ENCODE data around the gene PRPF18.
"Not testable (repeated sequence)": the region's sequence is repeated elsewhere in the genome, so short reads cannot be mapped to it uniquely, and the experiment has no call there.

The PRPF18 gene, protein sequence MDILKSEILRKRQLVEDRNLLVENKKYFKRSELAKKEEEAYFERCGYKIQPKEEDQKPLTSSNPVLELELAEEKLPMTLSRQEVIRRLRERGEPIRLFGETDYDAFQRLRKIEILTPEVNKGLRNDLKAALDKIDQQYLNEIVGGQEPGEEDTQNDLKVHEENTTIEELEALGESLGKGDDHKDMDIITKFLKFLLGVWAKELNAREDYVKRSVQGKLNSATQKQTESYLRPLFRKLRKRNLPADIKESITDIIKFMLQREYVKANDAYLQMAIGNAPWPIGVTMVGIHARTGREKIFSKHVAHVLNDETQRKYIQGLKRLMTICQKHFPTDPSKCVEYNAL

DNA sequence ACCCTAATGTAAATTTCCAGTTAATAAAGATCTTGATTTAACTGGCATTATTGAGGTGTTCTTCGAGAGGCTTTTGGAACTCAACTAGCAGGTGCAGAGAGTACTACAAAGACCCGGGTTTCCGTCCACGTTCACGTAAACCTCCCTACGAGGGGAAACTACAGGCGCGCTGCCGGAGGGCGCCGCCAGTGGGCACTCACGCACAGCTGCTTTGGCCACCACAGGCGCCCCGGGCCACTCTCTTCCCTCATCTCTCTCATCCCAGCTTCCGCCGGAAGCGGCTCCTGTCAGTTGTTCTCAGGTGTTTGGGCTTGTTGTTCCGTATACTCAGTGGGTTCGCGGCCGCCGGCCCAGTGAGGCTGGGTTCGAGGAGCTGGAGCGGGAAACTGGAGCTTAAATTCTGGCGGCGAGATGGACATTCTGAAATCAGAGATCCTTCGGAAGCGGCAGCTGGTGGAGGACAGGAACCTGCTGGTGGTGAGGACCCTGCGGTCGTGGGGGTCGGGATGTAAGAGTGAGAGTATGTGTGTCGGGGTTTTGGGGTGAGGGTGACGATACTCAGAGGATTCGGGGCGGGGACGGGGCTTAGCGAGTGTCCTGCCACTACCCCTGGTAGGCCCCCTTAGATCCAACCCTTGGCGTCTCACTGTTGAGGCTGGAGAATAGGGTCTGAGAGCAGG is at the start of gene PRPF18:
Gene PRPF18 (plus strand): TSS at position 290 of the 680 bp plus-strand sequence. CDS start 122 bp downstream, at position 412.
- DNase-seq: peak; percentile 76 to 81

DNA sequence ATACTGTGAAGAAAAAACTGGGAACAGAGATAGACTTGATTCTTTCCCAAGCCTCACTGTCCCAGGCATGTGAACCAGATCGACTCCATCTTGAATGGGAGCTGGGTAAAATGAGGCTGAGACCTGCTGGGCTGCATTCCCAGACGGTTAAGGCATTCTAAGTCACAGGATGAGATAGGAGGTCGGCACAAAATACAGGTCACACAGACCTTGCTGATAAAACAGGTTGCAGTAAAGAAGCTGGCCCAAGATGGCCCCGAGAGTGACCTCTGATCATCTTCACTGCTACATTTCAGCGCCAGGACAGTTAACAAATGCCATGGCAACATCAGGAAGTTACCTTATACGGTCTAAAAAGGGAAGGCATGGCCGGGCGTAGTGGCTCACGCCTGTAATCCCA is 48.8 kb upstream of the PRPF18 start:
- not testable (repeated sequence) for DNase-seq

DNA sequence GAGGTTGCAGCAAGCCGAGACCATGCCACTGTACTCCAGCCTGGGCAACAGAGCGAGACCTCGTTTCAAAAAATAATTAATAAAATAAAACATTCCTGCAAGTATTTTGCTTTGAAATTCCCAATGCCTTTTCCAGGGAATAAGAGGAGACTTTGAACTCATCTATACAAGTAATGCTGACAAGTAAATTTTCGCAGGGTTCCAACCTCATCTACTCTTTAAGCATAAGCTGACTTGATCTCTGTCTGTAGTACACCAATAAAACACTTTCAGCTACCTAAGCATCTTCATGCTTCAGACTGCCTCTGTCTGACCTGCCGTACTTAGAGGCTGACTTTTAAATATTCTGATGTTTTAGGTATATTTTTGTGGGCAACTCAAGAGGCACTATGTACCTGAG is 44.2 kb upstream of the PRPF18 start:
- DNase-seq: no peak

DNA sequence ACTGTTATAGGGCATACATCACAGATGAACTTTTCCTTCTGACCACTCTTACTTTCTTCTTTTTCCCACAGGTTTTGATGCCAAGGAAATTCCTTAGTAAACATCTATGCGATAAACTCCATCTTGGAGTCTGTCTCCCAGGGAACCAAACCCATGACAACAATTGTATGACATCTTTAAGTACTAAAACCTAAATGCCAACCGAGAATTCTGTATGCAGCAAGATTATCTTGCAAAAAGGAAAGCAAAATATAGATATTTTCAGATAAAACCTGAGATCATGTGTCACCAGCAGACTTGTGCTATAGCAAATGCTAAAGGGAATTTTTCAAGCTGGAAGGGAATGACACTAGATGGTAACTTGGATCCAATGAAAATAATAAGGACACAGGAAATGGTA is 36.0 kb upstream of the PRPF18 start:
- no peak for DNase-seq

DNA sequence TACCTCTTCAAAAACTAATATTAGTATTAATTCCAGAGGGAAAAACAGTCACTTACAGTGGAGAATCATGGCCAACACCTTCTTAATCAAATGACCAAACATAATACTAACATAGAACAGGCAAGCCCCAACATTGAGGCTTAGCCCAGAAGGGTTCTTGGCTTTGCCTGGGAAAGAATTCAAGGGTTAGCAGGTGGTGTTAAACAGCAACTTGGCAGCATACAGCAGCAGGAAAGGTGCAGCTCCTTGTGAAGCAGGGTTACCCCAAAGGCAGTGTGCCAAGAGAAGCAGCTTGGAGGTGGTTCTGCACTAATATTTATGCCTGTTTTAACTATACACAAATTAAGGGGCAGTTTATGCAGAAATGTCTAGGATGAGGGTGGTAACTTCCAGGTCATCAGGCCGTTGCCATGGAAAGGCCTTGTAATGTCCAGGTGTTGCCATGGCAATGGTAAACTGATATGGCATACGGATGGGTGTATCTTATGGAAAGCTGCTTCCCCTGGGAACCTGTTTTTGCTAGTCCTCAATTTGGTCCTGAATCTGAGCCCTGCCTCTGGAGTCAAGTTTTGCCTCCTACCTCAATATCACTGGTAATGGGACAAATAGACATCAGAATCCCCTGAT is 30.8 kb upstream of the PRPF18 start:
- DNase-seq: peak; percentile 35 to 44

- DNase-seq: no peak
Observed at GRCh38 chr10:13559124-13559700, 27.6 kb upstream of the PRPF18 start.

DNA sequence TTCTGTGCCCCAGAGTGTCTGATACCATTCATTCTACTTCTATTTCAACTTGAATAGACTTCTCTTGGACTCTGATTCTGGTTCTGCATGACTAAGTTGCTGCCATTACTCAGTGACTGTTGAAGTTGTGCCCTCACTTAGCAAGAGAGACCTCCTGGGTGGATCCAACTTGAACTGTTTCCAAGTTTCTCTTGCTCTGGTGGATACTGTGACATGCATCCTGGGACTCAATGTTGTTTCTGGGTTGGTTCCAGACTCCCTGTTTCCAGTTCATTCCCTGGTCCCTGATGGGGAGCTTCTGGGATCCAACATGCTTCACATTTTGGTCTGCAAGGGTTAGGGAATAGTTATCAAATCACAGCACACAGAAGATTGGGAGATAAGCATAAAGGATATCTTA is 26.2 kb upstream of the PRPF18 start:
- DNase-seq: no peak

DNA sequence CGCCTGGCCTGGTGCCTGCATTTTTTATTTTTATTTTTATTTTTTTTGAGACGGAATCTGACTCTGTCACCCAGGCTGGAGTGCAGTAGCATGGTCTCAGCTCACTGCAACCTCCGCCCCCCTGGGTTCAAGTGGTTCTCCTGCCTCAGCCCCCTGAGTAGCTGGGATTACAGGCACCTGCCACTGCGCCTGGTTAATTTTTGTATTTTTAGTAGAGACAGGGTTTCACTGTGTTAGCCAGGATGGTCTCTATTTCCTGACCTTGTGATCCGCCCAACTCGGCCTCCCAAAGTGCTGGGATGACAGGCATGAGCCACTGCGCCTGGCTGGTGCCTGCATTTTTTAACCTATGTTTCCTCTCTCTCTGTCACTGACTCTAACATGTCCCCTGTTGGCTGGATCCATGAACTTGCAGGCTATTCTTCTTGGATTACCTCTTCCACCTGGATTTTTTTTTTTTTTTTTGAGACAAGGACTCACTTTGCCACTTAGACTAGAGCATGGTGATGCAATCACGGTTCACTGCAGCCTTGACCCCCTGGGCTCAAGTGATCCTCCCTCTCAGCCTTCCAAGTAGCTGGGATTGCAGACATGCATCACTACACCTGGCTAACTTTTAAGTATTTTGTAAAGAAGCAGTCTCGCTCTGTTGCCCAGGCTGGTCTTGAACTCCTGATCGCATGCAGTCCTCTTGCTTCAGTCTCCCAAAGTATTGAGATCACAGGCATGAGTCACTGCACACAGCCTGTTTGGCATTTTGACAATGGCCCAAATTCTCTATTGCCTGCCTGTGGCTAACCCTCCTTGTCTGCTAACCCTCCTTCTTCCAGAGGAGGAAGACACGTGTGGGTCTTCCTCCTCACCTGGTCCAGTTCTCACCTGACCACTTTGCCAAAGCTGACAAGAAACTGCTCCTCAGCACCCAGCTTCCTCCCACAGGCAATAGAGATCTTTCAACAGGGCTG is 23.0 kb upstream of the PRPF18 start:
- peak; percentile 31 to 43 for DNase-seq

DNA sequence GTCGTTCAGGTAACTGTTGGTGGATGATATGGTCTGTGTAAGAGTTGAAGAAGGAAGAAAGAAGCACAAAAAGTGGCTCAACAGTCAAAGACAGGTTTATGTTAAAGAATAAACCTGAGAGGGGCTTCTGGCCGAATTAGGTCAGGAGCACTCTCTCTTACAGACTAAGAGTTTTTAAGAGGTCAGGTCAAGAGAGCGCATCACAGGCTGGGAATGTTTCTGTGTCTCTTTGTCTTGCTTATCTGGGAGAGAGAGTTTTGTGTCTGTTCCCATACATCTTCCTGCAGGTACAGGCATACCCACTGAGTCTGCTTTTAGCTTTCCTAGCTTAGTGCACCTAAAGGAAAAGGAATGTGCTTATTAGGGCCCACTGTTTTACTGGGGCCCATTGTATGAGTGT is 22.2 kb upstream of the PRPF18 start:
- no peak for DNase-seq

GRCh38 chr10:13567030-13567429 is 19.7 kb upstream of the PRPF18 start:
- no peak for DNase-seq

DNA sequence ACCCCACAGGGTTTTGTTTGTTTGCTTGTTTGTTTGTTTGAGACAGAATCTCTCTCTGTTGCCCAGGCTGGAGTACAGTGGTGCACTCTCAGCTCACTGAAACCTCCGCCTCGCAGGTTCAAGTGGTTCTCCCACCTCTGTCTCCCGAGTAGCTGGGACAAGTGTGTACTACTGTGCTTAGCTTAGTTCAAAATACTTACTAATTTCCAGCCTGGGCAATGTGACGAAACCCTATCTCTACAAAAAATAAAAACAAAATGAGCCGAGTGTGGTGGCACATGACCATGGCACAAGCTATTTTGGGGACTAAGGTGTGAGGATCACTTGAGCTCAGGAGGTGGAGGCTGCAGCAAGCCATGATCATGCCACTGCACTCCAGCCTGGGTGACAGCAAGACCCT is 15.2 kb upstream of the PRPF18 start:
- DNase-seq: no peak

GRCh38 chr10:13573960-13574359 is 12.8 kb upstream of the PRPF18 start:
- DNase-seq: no peak

DNA sequence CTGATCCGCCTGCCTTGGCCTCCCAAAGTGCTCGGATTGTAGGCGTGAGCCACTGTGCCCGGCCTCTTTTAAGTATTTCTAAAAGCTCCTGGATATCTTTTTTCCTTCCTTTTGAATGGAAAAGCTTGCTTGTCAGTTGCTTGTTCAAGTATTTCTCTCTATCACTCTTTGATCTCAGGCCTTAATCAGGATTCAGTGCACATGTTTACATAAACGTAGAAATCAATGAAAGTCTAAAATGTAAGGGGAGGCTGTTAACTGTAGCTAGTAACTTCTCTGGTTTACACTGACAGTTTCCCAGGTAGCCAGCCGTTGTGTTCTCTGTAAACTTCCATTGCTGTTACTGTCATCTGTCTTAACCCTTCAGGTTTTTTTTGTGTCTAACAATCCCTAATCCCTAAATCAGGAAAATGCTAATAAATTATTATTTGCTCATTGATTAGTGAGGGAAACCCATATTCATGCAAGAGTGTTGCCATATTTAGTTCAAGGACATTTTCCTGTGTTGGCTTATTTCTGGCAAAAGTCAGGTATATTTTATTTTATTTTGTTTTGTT is 1.5 kb upstream of the PRPF18 start:
- no peak for DNase-seq

DNA sequence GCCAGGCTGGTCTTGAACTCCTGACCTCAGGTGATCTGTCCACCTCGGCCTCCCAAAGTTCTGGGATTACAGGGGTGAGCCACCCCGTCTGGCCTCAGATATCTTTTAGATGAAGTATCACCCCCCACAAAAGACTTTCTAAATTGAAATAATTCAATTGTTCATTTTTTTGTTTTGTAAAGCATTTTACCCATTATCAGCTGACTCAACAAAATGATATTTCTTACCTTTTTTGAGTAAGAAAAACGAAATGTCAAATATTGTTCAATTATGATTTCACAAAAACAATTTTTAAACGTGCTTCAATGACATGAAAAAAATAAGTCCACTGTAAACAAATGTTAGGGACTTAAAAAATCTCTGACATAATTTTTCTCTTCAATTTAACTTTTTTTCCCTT is 822 bp upstream of the PRPF18 start:
- DNase-seq: no peak

GRCh38 chr10:13587391-13587790 is 626 bp downstream of the PRPF18 start:
- no peak for DNase-seq

DNA sequence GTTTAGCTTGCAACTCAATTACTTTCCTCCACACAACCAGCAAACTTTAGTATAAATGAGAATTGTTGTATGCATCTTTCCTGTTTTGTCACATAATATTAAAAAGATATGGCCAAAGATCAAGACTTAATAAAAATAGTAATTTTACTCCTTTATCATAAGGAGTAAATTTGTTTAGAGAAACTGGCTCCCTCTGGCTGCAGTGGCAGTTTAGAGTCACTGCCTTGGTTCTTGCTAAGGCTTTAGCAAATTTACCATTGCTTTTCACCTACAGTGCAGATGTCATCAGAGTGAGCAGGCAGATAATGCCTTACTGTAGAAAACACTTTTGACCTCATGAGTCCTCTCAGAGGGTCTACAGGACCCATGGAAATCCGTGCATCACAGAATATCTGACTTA is 2.6 kb downstream of the PRPF18 start:
- no peak for DNase-seq

- no peak for DNase-seq
Observed at GRCh38 chr10:13590886-13591285, 4.1 kb downstream of the PRPF18 start.

GRCh38 chr10:13592306-13592705 is 5.5 kb downstream of the PRPF18 start:
- peak; percentile 12 to 35 for DNase-seq

DNA sequence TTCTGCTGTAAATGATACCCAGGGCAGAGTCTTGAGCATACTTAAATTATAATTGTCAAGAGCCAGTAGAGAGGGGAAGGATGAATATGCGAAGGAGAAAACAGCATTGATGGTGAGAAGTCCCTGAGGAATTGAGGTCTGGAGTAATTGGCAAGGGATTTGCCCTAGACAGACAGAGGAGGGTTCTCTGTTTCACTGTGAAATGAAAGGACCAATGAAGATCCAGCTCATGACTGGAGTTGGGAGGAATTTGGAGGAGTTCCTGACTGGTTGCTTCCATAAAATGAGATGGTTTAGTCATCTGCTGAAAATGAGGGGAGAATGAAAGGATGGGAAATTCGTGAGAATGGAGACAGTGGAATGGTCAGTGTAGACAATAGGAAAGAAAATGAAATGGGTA is 6.8 kb downstream of the PRPF18 start:
- DNase-seq: no peak

DNA sequence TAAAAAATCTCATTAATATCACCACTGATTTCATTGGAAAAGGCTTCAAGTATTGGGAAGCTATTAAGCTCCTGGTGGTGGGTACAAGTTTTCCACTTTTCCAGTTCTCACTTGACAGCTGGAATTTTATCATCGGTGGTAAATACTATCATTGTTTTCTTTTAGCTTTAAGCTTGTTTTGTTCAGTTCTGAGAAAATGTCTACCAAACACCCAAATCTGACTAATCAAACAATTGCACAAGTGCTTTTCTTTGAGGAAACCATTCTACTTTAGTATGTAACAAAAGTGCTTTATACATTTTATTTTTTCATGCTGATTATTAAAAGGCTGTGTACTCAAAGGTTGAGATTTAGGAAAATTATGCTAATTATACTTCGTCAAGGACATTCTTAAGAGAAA is 7.9 kb downstream of the PRPF18 start:
- no peak for DNase-seq

DNA sequence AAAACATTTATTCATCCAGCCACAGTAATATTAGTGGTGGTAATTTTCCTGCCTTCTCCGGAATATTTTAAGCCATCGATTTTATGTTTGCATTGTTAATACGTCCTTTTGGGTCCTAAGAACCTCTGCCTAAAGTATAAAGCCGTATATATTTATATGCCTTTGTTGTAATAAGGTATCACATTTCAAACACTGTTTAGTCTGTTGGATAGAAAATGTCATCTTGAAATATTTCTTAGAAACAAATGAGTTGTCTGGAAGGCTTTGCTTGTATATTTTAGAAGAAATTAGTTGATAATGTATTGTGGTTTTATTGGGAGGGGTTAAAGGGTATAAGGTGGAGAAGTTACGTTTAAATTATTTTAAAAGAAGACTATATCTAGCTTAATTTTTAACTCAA is 11.1 kb downstream of the PRPF18 start:
- DNase-seq: no peak

- no peak for DNase-seq
Observed at GRCh38 chr10:13604357-13605040, 17.7 kb downstream of the PRPF18 start.
